ENCODE measurements around the gene UBQLN2. TPM values are rescaled to one million over a fixed set of nuclear protein-coding genes. Genes with fewer than 3 reads are reported as not detected.

Gene UBQLN2
- total and polyA plus RNA-seq, 10 of the 15 experiments (the other 5 are each of a cell fraction or from before 2014, with no cell fraction given): 2.4 to 41.3 (median 17.0) TPM

DNA sequence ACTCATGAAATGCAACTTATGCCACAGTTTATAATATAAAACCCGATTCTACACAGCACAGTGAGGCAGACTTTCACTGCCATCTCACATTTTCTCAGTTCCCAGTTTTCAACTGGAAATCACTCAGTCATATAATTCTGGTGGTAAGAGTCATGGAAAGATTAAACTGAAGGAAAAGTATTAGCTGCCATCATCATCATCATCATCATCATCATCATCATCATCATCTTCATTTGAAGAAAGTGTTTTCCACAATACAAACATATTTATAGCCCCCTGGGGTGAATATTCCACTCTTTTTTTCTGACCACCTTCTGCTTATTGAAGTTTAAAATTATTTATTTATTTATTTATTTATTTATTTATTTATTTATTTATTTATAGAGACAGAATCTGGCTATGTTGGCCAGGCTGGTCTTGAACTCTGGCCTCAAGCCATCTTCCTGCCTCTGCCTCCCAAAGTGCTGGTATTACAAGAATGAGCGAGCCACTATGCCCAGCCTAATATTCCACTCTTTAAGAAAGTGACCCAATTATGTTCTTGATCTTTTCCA, 6.0 kb upstream of the UBQLN2 start (continued):
- TF ChIP-seq SUPT20H (IDR thresholded peaks at IDR 0.05; ENCODE audit: borderline replicate concordance, control insufficient read depth, low read depth, low read length) (no peak), E2F8 (IDR thresholded peaks at IDR 0.05; ENCODE audit: low read depth, partially characterized antibody) (no peak), SMARCA5 (IDR thresholded peaks at IDR 0.05) (no peak), NFIC (IDR thresholded peaks at IDR 0.05; ENCODE audit: low read depth, low read length) (no peak), POLR2AphosphoS2 (IDR thresholded peaks at IDR 0.05; ENCODE audit: low read depth, low read length) (no peak), PBX3 (IDR thresholded peaks at IDR 0.05; ENCODE audit: insufficient replicate concordance, low read depth, low read length) (no peak)
